Gastrocnemius medialis (tissue), 4 donors: ENCODE measurements around the gene AAMDC.

ENCODE experiments used
- CTCF ChIP-seq, 5 experiments: fragments of 450-650 bp in 3 of 5; fragments of 200-600 bp in 2 of 5; sonication (generic) in 2 of 5; IDR thresholded peaks in 4 of 5; conservative IDR thresholded peaks in 1 of 5; 1 replicate in 4 of 5; 2 replicates in 1 of 5; pipeline ENCODE4 v1.5.1; 2016 to 2019; ENCODE audit warnings: antibody characterized with exemption in 5 of 5, mild to moderate bottlenecking in 3 of 5, moderate library complexity in 3 of 5
- POLR2A ChIP-seq, 2 donors: fragments of 450-650 bp; IDR thresholded peaks; one replicate each; pipeline ENCODE4 v1.6.1; 2017; ENCODE audit warnings: antibody characterized with exemption in 2 of 2, mild to moderate bottlenecking in 2 of 2, moderate library complexity in 2 of 2

- TF ChIP-seq CTCF (IDR thresholded peaks at IDR 0.05 in 4 of 5, conservative IDR thresholded peaks at IDR 0.05 in 1 of 5), result no peak
- TF ChIP-seq POLR2A (IDR thresholded peaks at IDR 0.05), result no peak
Observed at GRCh38 chr11:77886401-77886800, 65.5 kb downstream of the AAMDC start.
